ENCODE data around the gene PLP1. TPM values are rescaled to one million over a fixed set of nuclear protein-coding genes. Genes with fewer than 3 reads are reported as not detected.

PLP1 gene, protein sequence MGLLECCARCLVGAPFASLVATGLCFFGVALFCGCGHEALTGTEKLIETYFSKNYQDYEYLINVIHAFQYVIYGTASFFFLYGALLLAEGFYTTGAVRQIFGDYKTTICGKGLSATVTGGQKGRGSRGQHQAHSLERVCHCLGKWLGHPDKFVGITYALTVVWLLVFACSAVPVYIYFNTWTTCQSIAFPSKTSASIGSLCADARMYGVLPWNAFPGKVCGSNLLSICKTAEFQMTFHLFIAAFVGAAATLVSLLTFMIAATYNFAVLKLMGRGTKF
- total RNA-seq (2021; fragmentation: NEBNext Ultra II Directional; extraction: Animal tissue kit (Norgen Biotek cat#: 25700)) (44.3 and 49.2 TPM in 2 replicates), polyA plus RNA-seq (2011; rRNA removed) (218 and 279 TPM in 2 replicates), polyA minus RNA-seq (2011; rRNA and poly(A)+ RNA removed) (197 and 257 TPM in 2 replicates)
- polyA plus RNA-seq (2011; cell fraction: cytosol; rRNA removed) = 113 TPM
- 342 TPM for polyA plus RNA-seq (2011; cell fraction: nucleus; rRNA removed)
- polyA plus RNA-seq (2012, experiment 1 of 2) = 31.3 to 48.8 TPM (median 41.4 TPM) in 4 replicates
- polyA plus RNA-seq (2012, experiment 2 of 2) = 4.1 TPM
- 35.5 TPM for polyA plus RNA-seq (2013, experiment 1 of 2)
- polyA plus RNA-seq (2013, experiment 2 of 2) = 34.1 TPM
- 51.0 TPM for polyA minus RNA-seq (2011; cell fraction: cytosol; rRNA and poly(A)+ RNA removed)
- polyA minus RNA-seq (2011; cell fraction: nucleus; rRNA and poly(A)+ RNA removed) = 125 TPM
- long read RNA-seq, experiment 1, partial matches to known transcripts = 7 of 41 reads
- long read RNA-seq, experiment 1, other reads (novel, unspliced or antisense) = 31 of 41 reads
- long read RNA-seq, experiment 2, partial matches to known transcripts = 1 of 7 reads
- long read RNA-seq, experiment 2, other reads (novel, unspliced or antisense) = 5 of 7 reads

DNA sequence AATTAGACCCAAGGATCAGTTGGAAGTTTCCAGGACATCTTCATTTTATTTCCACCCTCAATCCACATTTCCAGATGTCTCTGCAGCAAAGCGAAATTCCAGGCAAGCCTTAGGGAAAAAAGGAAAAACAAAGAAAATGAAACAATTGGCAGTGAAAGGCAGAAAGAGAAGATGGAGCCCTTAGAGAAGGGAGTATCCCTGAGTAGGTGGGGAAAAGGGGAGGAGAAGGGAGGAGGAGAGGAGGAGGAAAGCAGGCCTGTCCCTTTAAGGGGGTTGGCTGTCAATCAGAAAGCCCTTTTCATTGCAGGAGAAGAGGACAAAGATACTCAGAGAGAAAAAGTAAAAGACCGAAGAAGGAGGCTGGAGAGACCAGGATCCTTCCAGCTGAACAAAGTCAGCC lies at the start of gene PLP1:
Gene PLP1, plus strand, starts transcription at position 295 of the 400 bp plus-strand sequence. CDS start 156 bp downstream, outside the sequence.
- no peak within 1 kb of the TSS for H3K4me2 ChIP-seq (ENCODE audit: insufficient read depth in 1 of 2, low read depth in 2 of 2, low read length in 2 of 2)
- DNase-seq (ENCODE audit: low read depth in 1 of 2, low spot score in 2 of 2) (no peak), FAIRE-seq (no peak)
- H4K8ac ChIP-seq (ENCODE audit: extremely low read depth, insufficient read depth, low read length) = no peak within 1 kb of the TSS
- H3K18ac ChIP-seq (ENCODE audit: extremely low read depth, low read length) = no peak within 1 kb of the TSS
- H2BK20ac ChIP-seq (ENCODE audit: low read length) = no peak within 1 kb of the TSS
- no peaks in the 10 kb centered on the region; a peak in 2 of 7 replicates for H3K4me1 ChIP-seq (replicated peaks in 1 of 4; ENCODE audit: control insufficient read depth in 3 of 4, insufficient read depth in 4 of 4, low read length in 3 of 4)
- no peaks in the 10 kb centered on the region for H4K20me1 ChIP-seq (replicated peaks in 1 of 2; ENCODE audit: control insufficient read depth in 1 of 2, insufficient read depth in 2 of 2, low read length in 2 of 2)
- no peak within 1 kb of the TSS for H3K27ac ChIP-seq (ENCODE audit: low read depth, low read length)
- no peaks in the 10 kb centered on the region for H3K23me2 ChIP-seq (ENCODE audit: low read depth, low read length)
- no peak within 1 kb of the TSS for H2BK12ac ChIP-seq (ENCODE audit: low read depth, low read length)
- no peaks in the 10 kb centered on the region for H3K27me3 ChIP-seq (replicated peaks in 1 of 4; ENCODE audit: control insufficient read depth in 3 of 4, extremely low read depth in 1 of 4, insufficient read depth in 3 of 4, low read length in 3 of 4)
- H3K9ac ChIP-seq (replicated peaks in 1 of 4; ENCODE audit: extremely low read depth in 1 of 4, low read depth in 3 of 4, low read length in 3 of 4) = no peak within 1 kb of the TSS
- no peak within 1 kb of the TSS for H4K91ac ChIP-seq (replicated peaks; ENCODE audit: insufficient read length, low read length)
- no peaks in the 10 kb centered on the region for H3K9me3 ChIP-seq (ENCODE audit: insufficient read depth in 2 of 2, low read depth in 1 of 2, low read length in 1 of 2)
- ChIA-PET CTCF (ENCODE audit: partially characterized antibody) (interaction anchor here (1.6 to 4.1 kb wide), 2 partner anchors 36 to 86 kb away, joined by 3 to 18 read pairs; no protein-coding TSS in a partner anchor), POLR2A (ENCODE audit: partially characterized antibody) (interaction anchor here (0.7 to 2.0 kb wide), 5 partner anchors 9 to 87 kb away, joined by 3 to 5 read pairs (median 4); no protein-coding TSS in a partner anchor)
- no peak within 1 kb of the TSS for H2AK5ac ChIP-seq (ENCODE audit: low read depth, low read length)
- H2BK120ac ChIP-seq (replicated peaks; ENCODE audit: low read depth, low read length) = no peak within 1 kb of the TSS
- H3K56ac ChIP-seq (replicated peaks; ENCODE audit: insufficient read length, low read depth, low read length) = no peak within 1 kb of the TSS
- no peak within 1 kb of the TSS for H3K23ac ChIP-seq (ENCODE audit: insufficient read length)
- H4K5ac ChIP-seq (ENCODE audit: insufficient read length, low read depth, low read length) = no peak within 1 kb of the TSS
- WGBS, 2 experiments (ENCODE audit: extremely low coverage in 1 of 2, insufficient coverage in 1 of 2, insufficient read length in 1 of 2, insufficient replicate concordance in 2 of 2, low coverage in 1 of 2, low lambda C conversion rate in 2 of 2, missing lambda C conversion rate in 1 of 2) = 100% methylated on average over 1 of the region's 2 CpGs; no CpG with 5 or more reads in 1 of the 2 experiments
- peaks cover 0 to 50% (median 14%) of the 10 kb centered on the region in 4 experiments; a peak in 7 of 8 replicates for H3K36me3 ChIP-seq (ENCODE audit: control insufficient read depth in 2 of 4, insufficient read depth in 4 of 4, low read length in 3 of 4)
- H3K14ac ChIP-seq (ENCODE audit: insufficient read length) = no peak within 1 kb of the TSS
- no peak within 1 kb of the TSS for H2BK5ac ChIP-seq (ENCODE audit: low read depth, low read length)
- no peak within 1 kb of the TSS for H3K4ac ChIP-seq (replicated peaks; ENCODE audit: insufficient read length, low read depth, low read length)
- H3K79me2 ChIP-seq (ENCODE audit: control insufficient read depth in 1 of 2, insufficient read depth in 2 of 2, low read length in 2 of 2) = no peaks in the 10 kb centered on the region
- H2BK15ac ChIP-seq (ENCODE audit: low read length) = no peak within 1 kb of the TSS
- H3K79me1 ChIP-seq (ENCODE audit: low read depth, low read length) = no peaks in the 10 kb centered on the region; the same call in 1 of the 2 replicates
- no peak within 1 kb of the TSS for H2AFZ ChIP-seq (ENCODE audit: low read length)
- H3K4me3 ChIP-seq (ENCODE audit: extremely low read depth in 1 of 4, insufficient read depth in 2 of 4, low read depth in 3 of 4, low read length in 4 of 4) = no peak within 1 kb of the TSS
- TF ChIP-seq RAD21 (IDR thresholded peaks at IDR 0.05 in 1 of 2, conservative IDR thresholded peaks at IDR 0.05 in 1 of 2; ENCODE audit: low read depth in 2 of 2, low read length in 2 of 2) (no peak), TAF1 (IDR thresholded peaks at IDR 0.05; ENCODE audit: low read depth, low read length) (no peak), CREB1 (IDR thresholded peaks at IDR 0.05) (no peak), CEBPB (IDR thresholded peaks at IDR 0.05; ENCODE audit: low read depth, low read length) (no peak), TBP (IDR thresholded peaks at IDR 0.05; ENCODE audit: low read depth, low read length) (no peak), EP300 (IDR thresholded peaks at IDR 0.05; ENCODE audit: borderline replicate concordance in 1 of 2, low read depth in 2 of 2, low read length in 2 of 2) (no peak), BACH1 (IDR thresholded peaks at IDR 0.05; ENCODE audit: low read length) (no peak)
- TF ChIP-seq, protein P1, sequence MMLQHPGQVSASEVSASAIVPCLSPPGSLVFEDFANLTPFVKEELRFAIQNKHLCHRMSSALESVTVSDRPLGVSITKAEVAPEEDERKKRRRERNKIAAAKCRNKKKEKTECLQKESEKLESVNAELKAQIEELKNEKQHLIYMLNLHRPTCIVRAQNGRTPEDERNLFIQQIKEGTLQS (IDR thresholded peaks at IDR 0.05; ENCODE audit: insufficient read depth, low read depth, low read length) = no peak
- TF ChIP-seq, protein P2, sequence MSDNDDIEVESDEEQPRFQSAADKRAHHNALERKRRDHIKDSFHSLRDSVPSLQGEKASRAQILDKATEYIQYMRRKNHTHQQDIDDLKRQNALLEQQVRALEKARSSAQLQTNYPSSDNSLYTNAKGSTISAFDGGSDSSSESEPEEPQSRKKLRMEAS (IDR thresholded peaks at IDR 0.05) = no peak
